ENCODE data around the gene HTR1A. TPM values are rescaled to one million over a fixed set of nuclear protein-coding genes. Genes with fewer than 3 reads are reported as not detected.
A peak's percentile ranks its signal among the peaks of the same experiment; 100 is the strongest.

The HTR1A gene
- total RNA-seq (2022) (not detected in 2 replicates), Bru-seq, nascent RNA (not detected), BruChase-seq, experiment 1, labeled RNA remaining after a 6-hour chase (not detected), BruChase-seq, experiment 2, labeled RNA remaining after a 2-hour chase (not detected)
- long read RNA-seq, result 0 reads

DNA sequence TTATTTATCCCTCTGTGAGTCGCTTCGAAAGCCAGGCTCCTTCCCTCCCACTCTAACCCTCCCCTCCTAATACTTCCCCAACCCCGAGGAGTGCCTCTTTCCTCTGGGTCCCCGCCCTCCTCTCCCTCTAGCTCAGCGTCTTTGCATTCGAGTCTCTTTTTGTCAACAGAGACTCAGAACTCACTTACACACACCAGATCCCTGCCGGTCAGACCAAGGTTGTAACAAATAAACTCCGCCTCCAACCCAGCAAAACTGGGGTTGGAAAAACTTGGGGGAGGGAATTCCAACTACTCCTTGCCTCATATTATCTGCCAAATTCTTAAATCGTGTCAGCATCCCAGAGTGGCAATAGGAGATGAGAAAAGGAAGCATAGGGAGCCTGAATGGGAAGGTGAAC, at the start of gene HTR1A:
Gene HTR1A, minus strand, starts transcription at position 167 of the 400 bp plus-strand sequence. CDS start 726 bp downstream, outside the sequence.
- DNase-seq (ENCODE audit: unreplicated experiment), result no peak
- ChIA-PET POLR2A (interaction anchor here (0.6 kb wide), 1 partner anchor 670 kb away, joined by 7 read pairs; no protein-coding TSS in a partner anchor), CTCF (interaction anchor here (0.6 to 4.7 kb wide), 15 partner anchors 8 to 1265 kb away, joined by 3 to 45 read pairs (median 4); no protein-coding TSS in a partner anchor)
- no peak within 1 kb of the TSS for H3K4me3 Mint-ChIP-seq (ENCODE audit: unreplicated experiment)
- peaks cover 34% of the 10 kb centered on the region for H3K27me3 Mint-ChIP-seq (ENCODE audit: insufficient read depth, unreplicated experiment)
- no peak for TF ChIP-seq CTCF (IDR thresholded peaks at IDR 0.05; ENCODE audit: unreplicated experiment)
- no TSS peak for BruUV-seq (replicated peaks)
- intact Hi-C loops (cut with micrococcal nuclease), result loop anchor here (2.0 kb wide), 1 partner anchor 837 kb away; no protein-coding TSS in a partner anchor
- peaks cover 7% of the 10 kb centered on the region for H3K9me3 Mint-ChIP-seq (ENCODE audit: unreplicated experiment)
- no peaks in the 10 kb centered on the region for H3K36me3 Mint-ChIP-seq (ENCODE audit: insufficient read depth, unreplicated experiment)
- peaks cover 4% of the 10 kb centered on the region for H3K4me1 Mint-ChIP-seq (ENCODE audit: insufficient read depth, unreplicated experiment)
- no peak within 1 kb of the TSS for H3K27ac Mint-ChIP-seq (ENCODE audit: low read depth, unreplicated experiment)

DNA sequence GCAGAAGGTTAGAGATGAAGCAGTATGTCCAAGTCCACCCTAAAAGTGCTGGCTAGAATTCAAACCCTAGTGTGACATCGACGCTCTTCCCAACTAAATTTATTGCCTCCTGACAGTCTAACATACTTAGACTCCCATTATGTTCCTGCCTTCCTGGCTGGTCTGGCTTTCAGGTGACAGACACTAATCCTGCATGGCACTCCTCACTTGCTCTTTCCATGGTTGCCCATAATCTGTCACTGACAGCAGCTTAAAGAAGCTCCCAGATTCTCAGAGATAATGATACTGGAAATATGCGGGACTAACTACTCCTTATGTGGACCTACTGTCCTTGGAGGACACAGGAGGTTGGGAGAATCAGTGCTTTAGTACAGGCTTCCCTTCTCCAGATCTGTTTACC, 41.7 kb upstream of the HTR1A start:
- Mint-ChIP-seq H3K27ac (ENCODE audit: low read depth, unreplicated experiment) (no peak overlapping the region), H3K4me1 (ENCODE audit: insufficient read depth, unreplicated experiment) (no peaks in the 10 kb centered on the region), H3K36me3 (ENCODE audit: insufficient read depth, unreplicated experiment) (no peaks in the 10 kb centered on the region), H3K4me3 (ENCODE audit: unreplicated experiment) (no peak overlapping the region), H3K27me3 (ENCODE audit: insufficient read depth, unreplicated experiment) (no peaks in the 10 kb centered on the region), H3K9me3 (ENCODE audit: unreplicated experiment) (no peaks in the 10 kb centered on the region)
- ChIA-PET POLR2A (no interaction called here), CTCF (interaction anchor here (0.7 kb wide), 1 partner anchor 1435 kb away, joined by 3 read pairs; no protein-coding TSS in a partner anchor)
- DNase-seq (ENCODE audit: unreplicated experiment), result no peak
- no TSS peak for BruUV-seq (replicated peaks)
- intact Hi-C loops (cut with micrococcal nuclease), result no loop called here
- no peak for TF ChIP-seq CTCF (IDR thresholded peaks at IDR 0.05; ENCODE audit: unreplicated experiment)

DNA sequence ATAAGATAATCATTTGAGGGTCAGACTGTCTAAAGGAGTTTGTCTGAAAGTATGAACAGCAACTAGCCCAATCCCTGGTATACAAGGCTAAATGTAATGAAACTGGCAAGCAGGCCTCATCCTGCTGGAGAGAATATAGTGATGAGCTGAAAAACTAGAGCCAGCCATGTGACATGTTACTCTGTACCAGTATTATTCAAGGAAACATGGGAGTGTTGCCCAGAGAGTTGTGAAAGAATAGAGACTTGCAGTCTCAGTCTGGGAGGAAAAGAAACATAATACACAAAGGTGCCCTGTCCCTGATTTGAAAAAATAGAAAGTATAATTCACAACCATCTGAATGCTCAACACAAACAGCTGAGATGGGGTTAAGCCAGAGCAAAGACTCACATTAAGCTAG, 37.9 kb upstream of the HTR1A start:
- no peaks in the 10 kb centered on the region for H3K4me1 Mint-ChIP-seq (ENCODE audit: insufficient read depth, unreplicated experiment)
- intact Hi-C loops (cut with micrococcal nuclease), result no loop called here
- ChIA-PET POLR2A (no interaction called here), CTCF (interaction anchor here (1.4 kb wide), 1 partner anchor 11 kb away, joined by 6 read pairs; no protein-coding TSS in a partner anchor)
- no peaks in the 10 kb centered on the region for H3K36me3 Mint-ChIP-seq (ENCODE audit: insufficient read depth, unreplicated experiment)
- BruUV-seq (replicated peaks), result no TSS peak
- no peak overlapping the region for H3K27ac Mint-ChIP-seq (ENCODE audit: low read depth, unreplicated experiment)
- H3K9me3 Mint-ChIP-seq (ENCODE audit: unreplicated experiment), result no peaks in the 10 kb centered on the region
- DNase-seq (ENCODE audit: unreplicated experiment), result peak; percentile 4
- no peaks in the 10 kb centered on the region for H3K27me3 Mint-ChIP-seq (ENCODE audit: insufficient read depth, unreplicated experiment)
- no peak overlapping the region for H3K4me3 Mint-ChIP-seq (ENCODE audit: unreplicated experiment)
- no peak for TF ChIP-seq CTCF (IDR thresholded peaks at IDR 0.05; ENCODE audit: unreplicated experiment)

GRCh38 chr5:63987053-63987452, 24.8 kb upstream of the HTR1A start:
- H3K4me1 Mint-ChIP-seq (ENCODE audit: insufficient read depth, unreplicated experiment), result no peaks in the 10 kb centered on the region
- H3K9me3 Mint-ChIP-seq (ENCODE audit: unreplicated experiment), result no peaks in the 10 kb centered on the region
- no peak for DNase-seq (ENCODE audit: unreplicated experiment)
- CTCF ChIA-PET, result interaction anchor here (0.9 kb wide), 1 partner anchor 24 kb away, joined by 5 read pairs; the partner anchor contains the start of gene HTR1A
- BruUV-seq (replicated peaks), result no TSS peak
- intact Hi-C loops (cut with micrococcal nuclease), result no loop called here
- no peak overlapping the region for H3K4me3 Mint-ChIP-seq (ENCODE audit: unreplicated experiment)
- POLR2A ChIA-PET, result interaction anchor here (0.6 kb wide), 1 partner anchor 16 kb away, joined by 3 read pairs; no protein-coding TSS in a partner anchor
- H3K27me3 Mint-ChIP-seq (ENCODE audit: insufficient read depth, unreplicated experiment), result no peaks in the 10 kb centered on the region
- no peak for TF ChIP-seq CTCF (IDR thresholded peaks at IDR 0.05; ENCODE audit: unreplicated experiment)
- no peak overlapping the region for H3K27ac Mint-ChIP-seq (ENCODE audit: low read depth, unreplicated experiment)
- no peaks in the 10 kb centered on the region for H3K36me3 Mint-ChIP-seq (ENCODE audit: insufficient read depth, unreplicated experiment)
